HG02938 (cell line): ENCODE measurements around the gene OLA1.

ENCODE experiments used
- ATAC-seq: cut with Tn5 transposase; IDR thresholded peaks from one replicate; pipeline ENCODE4 v1.9.1; 2021; ENCODE audit warnings: mild to moderate bottlenecking, moderate library complexity; ENCODE audit not compliant: unreplicated experiment

Gene OLA1

GRCh38 chr2:174224665-174225288 lies 23.6 kb downstream of the OLA1 start:
- ATAC-seq, result no peak

- ATAC-seq, result no peak
Observed at GRCh38 chr2:174224125-174224524, 24.2 kb downstream of the OLA1 start.

GRCh38 chr2:174223388-174223787 lies 24.9 kb downstream of the OLA1 start:
- no peak for ATAC-seq

- ATAC-seq, result no peak
Observed at GRCh38 chr2:174222154-174222553, 26.2 kb downstream of the OLA1 start.

GRCh38 chr2:174219321-174219720 lies 29.0 kb downstream of the OLA1 start:
- no peak for ATAC-seq

GRCh38 chr2:174218773-174219172 lies 29.6 kb downstream of the OLA1 start:
- no peak for ATAC-seq

- ATAC-seq, result no peak
Observed at GRCh38 chr2:174217869-174218268, 30.5 kb downstream of the OLA1 start.

GRCh38 chr2:174211954-174212353 lies 36.4 kb downstream of the OLA1 start:
- ATAC-seq, result no peak

- no peak for ATAC-seq
Observed at GRCh38 chr2:174210862-174211261, 37.5 kb downstream of the OLA1 start.

GRCh38 chr2:174209325-174209724 lies 39.0 kb downstream of the OLA1 start:
- ATAC-seq, result no peak

GRCh38 chr2:174208026-174208425 lies 40.3 kb downstream of the OLA1 start:
- no peak for ATAC-seq

- ATAC-seq, result no peak
Observed at GRCh38 chr2:174205562-174205961, 42.8 kb downstream of the OLA1 start.

GRCh38 chr2:174202188-174202587 lies 46.1 kb downstream of the OLA1 start:
- no peak for ATAC-seq

GRCh38 chr2:174198846-174199564 lies 49.3 kb downstream of the OLA1 start:
- ATAC-seq, result no peak

GRCh38 chr2:174195253-174195652 lies 53.1 kb downstream of the OLA1 start:
- no peak for ATAC-seq

- ATAC-seq, result no peak
Observed at GRCh38 chr2:174193737-174194136, 54.6 kb downstream of the OLA1 start.

- no peak for ATAC-seq
Observed at GRCh38 chr2:174192664-174193063, 55.7 kb downstream of the OLA1 start.

- no peak for ATAC-seq
Observed at GRCh38 chr2:174191342-174192074, 56.8 kb downstream of the OLA1 start.

- no peak for ATAC-seq
Observed at GRCh38 chr2:174184915-174185314, 63.4 kb downstream of the OLA1 start.

GRCh38 chr2:174184504-174184903 lies 63.8 kb downstream of the OLA1 start:
- no peak for ATAC-seq

- no peak for ATAC-seq
Observed at GRCh38 chr2:174183076-174183475, 65.3 kb downstream of the OLA1 start.

GRCh38 chr2:174181368-174181767 lies 67.0 kb downstream of the OLA1 start:
- ATAC-seq, result no peak
